ENCODE data around the gene SERPINI1.

- TF ChIP-seq POLR2AphosphoS5 (IDR thresholded peaks at IDR 0.05) (no peak), CTCF (IDR thresholded peaks at IDR 0.05 in 8 of 11, conservative IDR thresholded peaks at IDR 0.05 in 3 of 11) (no peak), POLR2A (IDR thresholded peaks at IDR 0.05) (no peak)
Observed at GRCh38 chr3:167843481-167843880, 108.0 kb downstream of the SERPINI1 start.

Measured in spleen (tissue), 7 donors.